Coronary artery (tissue), 2 donors: Measurements from ENCODE around the gene FLYWCH2.

ENCODE experiments used
- DNase-seq: peaks from one replicate; pipeline ENCODE4 v3.0.0-alpha.2; 2017; ENCODE audit warnings: low spot score
- H3K27ac ChIP-seq, 2 donors: fragments of 200-600 bp; sonication (generic); one replicate each; pipeline ENCODE4 v1.5.1; 2016 to 2019
- H3K4me3 ChIP-seq: fragments of 200-600 bp; sonication (generic); 2 replicates; pipeline ENCODE4 v1.5.1; 2016; ENCODE audit warnings: mild to moderate bottlenecking, moderate library complexity
- CTCF ChIP-seq: fragments of 200-600 bp; sonication (generic); IDR thresholded peaks from one replicate; pipeline ENCODE4 v1.5.1; 2019; ENCODE audit warnings: antibody characterized with exemption

Gene FLYWCH2

GRCh38 chr16:2860826-2861567, 22.0 kb upstream of the FLYWCH2 start:
- no peak for TF ChIP-seq CTCF
- DNase-seq = no peak
- H3K27ac ChIP-seq = no peak overlapping the region
- H3K4me3 ChIP-seq = no peak overlapping the region

DNA sequence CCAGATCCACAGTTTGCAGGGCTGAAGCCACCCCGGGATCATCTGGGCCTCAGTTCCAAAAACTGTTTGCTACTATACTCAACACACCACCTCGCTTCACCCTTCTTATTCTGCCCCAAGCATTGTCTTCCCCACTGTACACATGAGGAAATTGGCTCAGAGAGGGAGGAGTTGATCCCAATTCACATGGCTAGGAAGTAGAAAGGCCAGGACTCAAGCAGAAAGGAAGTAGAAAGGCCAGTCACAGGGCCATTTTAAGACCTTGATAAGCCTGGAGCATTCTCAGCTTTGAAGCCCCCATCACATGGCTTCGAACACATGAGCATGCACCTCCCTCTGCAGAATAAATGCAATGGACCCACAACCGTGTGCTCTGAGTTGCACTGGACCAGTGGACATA, 17.4 kb upstream of the FLYWCH2 start:
- H3K27ac ChIP-seq = no peak overlapping the region
- no peak for DNase-seq
- no peak overlapping the region for H3K4me3 ChIP-seq
- no peak for TF ChIP-seq CTCF

- no peak for TF ChIP-seq CTCF
- Histone ChIP-seq H3K4me3 (no peak overlapping the region), H3K27ac (no peak overlapping the region)
- no peak for DNase-seq
Observed at GRCh38 chr16:2866431-2866830, 16.6 kb upstream of the FLYWCH2 start.

DNA sequence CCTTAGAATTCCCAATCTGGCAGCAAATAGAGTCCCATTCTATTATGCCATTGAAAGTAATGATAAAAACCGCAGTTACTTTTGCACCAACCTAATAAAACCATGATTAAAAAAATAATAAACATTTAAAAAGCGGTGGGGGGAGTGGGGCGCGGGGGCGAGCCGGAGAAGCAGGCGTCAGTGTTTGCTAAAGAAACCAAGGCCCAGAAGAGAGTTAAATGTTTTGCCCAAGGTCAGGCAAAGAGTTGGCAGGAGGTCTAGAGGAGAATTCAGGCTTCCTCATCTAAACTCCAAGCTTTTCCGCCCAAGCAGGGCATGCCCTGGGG, 15.4 kb upstream of the FLYWCH2 start:
- no peak for DNase-seq
- Histone ChIP-seq H3K4me3 (peak overlapping the region; percentile 94), H3K27ac (peak overlapping the region; percentile 74 to 98)
- TF ChIP-seq CTCF = no peak

DNA sequence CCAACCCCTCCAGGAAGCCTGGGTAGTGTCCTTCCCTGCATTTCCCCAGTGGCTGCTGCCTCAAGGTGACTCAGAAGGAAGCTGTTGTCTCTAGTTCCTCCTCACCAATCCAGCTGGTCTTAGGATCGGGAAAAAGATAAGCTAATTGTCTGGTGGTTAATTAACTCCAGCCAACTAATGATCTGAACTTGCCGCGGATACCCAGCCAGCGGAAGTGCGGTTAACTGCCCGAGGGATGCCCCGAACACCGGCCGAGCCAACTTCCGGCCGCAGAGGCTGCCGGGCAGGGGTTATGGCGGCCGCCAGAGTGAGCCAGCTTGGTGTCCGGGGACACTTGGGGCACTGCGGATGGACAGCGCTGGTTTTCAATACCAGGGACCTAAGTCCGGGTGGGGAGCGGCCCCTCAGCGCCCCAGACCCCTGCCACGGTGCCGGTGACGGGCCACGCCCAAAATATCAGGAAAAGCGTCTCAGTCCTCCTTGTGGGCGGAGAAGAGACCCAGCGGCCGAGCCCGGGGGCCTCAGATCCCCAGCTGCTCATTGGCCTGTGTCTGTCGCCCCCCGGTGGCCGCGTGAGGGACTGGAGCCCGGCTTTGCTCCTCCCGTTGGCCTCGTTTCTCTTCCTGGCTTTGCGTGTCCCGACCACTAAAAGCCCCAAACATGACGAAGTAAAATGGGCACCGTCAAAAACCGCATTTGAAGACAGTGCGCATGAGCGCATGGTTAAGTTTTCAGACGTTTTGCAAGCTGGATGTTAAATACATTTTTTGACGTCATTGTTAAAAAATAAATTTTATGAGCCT, 14.8 kb upstream of the FLYWCH2 start:
- DNase-seq = peak; percentile 95
- peak overlapping the region; percentile 74 to 98 for H3K27ac ChIP-seq
- peak; percentile 95 for TF ChIP-seq CTCF
- H3K4me3 ChIP-seq = peak overlapping the region; percentile 94

GRCh38 chr16:2871926-2872325, 11.1 kb upstream of the FLYWCH2 start:
- no peak for TF ChIP-seq CTCF
- no peak overlapping the region for H3K4me3 ChIP-seq
- no peak overlapping the region for H3K27ac ChIP-seq
- DNase-seq = peak; percentile 57
